Measurements from ENCODE around the gene COL28A1.

The COL28A1 gene

DNA sequence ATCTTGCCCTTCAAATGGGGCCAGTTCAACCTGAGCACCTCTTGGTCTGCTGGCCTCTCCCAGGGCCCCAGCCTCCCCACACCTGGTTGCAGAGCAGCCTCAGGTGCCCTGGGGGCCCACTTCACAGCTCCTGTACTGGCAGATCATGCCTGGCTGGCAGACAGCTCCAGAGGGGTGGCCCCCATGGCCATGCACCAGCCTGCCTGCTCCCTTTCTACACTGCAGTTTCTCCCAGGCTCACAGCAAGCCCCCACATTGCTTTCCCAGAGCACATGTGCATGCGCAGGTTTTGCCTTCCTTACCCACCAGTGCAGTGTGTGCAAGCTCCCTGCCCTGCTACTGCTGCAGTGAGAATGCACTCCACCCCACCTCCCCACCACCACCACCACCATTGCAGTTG, 21.2 kb upstream of the COL28A1 start:
- Histone ChIP-seq H3K4me3 (ENCODE audit: low read length) (no peak overlapping the region), H3K9me3 (ENCODE audit: control insufficient read depth, low read depth, low read length) (no peaks in the 10 kb centered on the region), H3K9ac (ENCODE audit: low read length) (no peak overlapping the region), H3K27ac (ENCODE audit: low read length) (no peak overlapping the region), H3K4me1 (ENCODE audit: control insufficient read depth, low read depth, low read length) (no peaks in the 10 kb centered on the region), H3K27me3 (ENCODE audit: control insufficient read depth, insufficient read depth, low read length) (no peaks in the 10 kb centered on the region), H3K36me3 (ENCODE audit: control insufficient read depth, low read depth, low read length) (no peaks in the 10 kb centered on the region)

DNA sequence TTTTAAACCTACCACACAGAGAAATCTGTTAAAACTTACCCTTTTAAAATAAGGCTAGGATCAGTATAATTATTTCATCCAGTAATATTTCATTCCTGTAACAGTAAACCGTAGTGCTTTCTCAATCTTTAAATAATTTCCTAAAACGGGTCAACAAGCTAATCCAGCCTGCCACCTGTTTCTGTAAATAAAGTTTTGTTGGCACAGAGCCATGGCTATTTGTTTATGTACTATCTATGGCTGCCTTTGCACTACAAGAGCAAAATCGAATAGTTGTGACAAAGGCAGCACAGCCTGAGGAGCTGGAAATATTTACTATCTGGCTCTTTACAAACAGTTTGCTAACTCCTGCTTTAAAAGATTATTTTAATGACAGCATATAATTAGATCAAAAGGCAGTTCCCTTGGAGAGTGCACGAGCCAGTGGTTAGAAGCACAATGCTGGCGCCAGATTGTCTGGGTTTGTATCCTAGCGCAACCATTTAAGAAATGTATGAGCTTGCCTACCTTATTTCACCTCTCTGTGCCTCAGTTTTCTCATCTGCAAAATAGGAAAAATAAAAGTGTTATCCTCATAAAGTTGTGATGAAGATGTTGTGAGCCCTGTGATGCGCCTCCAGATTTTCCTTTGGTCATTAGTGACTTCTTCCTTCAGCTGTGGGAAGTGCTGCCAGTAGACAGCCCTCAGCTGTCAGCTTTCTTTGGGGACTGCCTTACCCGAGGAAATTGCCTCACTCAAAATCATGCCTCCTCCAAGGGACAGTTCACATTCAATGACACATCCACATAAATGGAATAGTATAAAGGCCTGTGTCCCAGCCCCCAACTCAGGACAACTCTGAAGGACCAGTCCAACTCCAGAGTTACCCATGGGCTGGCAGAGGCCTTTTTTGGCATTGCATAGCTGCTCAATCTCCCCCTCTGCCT, 19.2 kb upstream of the COL28A1 start:
- H3K4me3 ChIP-seq (ENCODE audit: low read length) = no peak overlapping the region
- H3K27me3 ChIP-seq (ENCODE audit: control insufficient read depth, insufficient read depth, low read length) = no peaks in the 10 kb centered on the region
- H3K36me3 ChIP-seq (ENCODE audit: control insufficient read depth, low read depth, low read length) = no peaks in the 10 kb centered on the region
- H3K4me1 ChIP-seq (ENCODE audit: control insufficient read depth, low read depth, low read length) = no peaks in the 10 kb centered on the region
- H3K27ac ChIP-seq (ENCODE audit: low read length) = no peak overlapping the region
- no peaks in the 10 kb centered on the region for H3K9me3 ChIP-seq (ENCODE audit: control insufficient read depth, low read depth, low read length)
- H3K9ac ChIP-seq (ENCODE audit: low read length) = no peak overlapping the region

DNA sequence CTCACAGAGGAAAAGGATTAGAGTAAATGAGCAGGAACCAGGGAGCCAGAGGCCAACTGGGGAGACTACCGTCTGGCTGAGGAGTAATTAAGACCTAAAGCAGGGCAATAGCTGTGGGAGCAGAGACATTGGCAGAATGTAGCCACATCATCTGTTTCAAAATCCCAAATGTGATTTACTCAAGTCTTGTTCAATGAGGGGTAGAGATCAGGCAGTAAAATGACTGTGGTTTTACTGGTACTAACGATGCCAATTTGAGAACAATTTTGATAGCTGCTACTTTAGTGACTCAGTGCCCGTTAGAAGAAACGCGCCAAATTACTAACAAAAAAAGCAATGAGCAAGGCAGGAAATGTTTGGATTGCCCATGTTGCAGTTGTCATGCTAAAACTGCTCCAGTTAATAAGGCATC, 18.4 kb upstream of the COL28A1 start:
- H3K27ac ChIP-seq (ENCODE audit: low read length) = no peak overlapping the region

DNA sequence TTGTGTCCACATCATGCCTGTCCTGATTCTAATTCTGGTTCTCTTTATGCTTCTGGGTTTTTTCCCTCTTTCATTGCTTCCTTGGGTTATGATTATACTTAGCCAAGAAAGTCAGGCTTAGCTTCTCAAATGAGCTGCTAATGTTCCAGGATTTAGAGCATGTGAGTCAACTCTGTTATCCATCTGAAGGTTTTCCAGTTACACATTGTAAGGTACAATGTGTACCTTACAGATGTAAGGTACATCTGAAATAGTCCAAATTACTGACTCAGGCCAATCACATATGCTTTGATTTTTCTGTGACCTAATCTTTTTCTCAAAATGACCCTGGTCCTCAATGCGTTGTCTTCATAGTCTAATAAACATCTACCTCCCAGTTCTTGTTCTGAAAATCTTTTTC, 17.7 kb upstream of the COL28A1 start:
- H3K36me3 ChIP-seq (ENCODE audit: control insufficient read depth, low read depth, low read length) = no peaks in the 10 kb centered on the region
- H3K27ac ChIP-seq (ENCODE audit: low read length) = no peak overlapping the region
- H3K9me3 ChIP-seq (ENCODE audit: control insufficient read depth, low read depth, low read length) = no peaks in the 10 kb centered on the region
- H3K9ac ChIP-seq (ENCODE audit: low read length) = no peak overlapping the region
- H3K27me3 ChIP-seq (ENCODE audit: control insufficient read depth, insufficient read depth, low read length) = no peaks in the 10 kb centered on the region
- H3K4me3 ChIP-seq (ENCODE audit: low read length) = no peak overlapping the region
- no peaks in the 10 kb centered on the region for H3K4me1 ChIP-seq (ENCODE audit: control insufficient read depth, low read depth, low read length)

More for the DNA sequence above, 18.4 kb upstream of the COL28A1 start:
- Histone ChIP-seq H3K27me3 (ENCODE audit: control insufficient read depth, insufficient read depth, low read length) (no peaks in the 10 kb centered on the region), H3K9ac (ENCODE audit: low read length) (no peak overlapping the region), H3K36me3 (ENCODE audit: control insufficient read depth, low read depth, low read length) (no peaks in the 10 kb centered on the region), H3K9me3 (ENCODE audit: control insufficient read depth, low read depth, low read length) (no peaks in the 10 kb centered on the region), H3K4me1 (ENCODE audit: control insufficient read depth, low read depth, low read length) (no peaks in the 10 kb centered on the region), H3K4me3 (ENCODE audit: low read length) (no peak overlapping the region)

DNA sequence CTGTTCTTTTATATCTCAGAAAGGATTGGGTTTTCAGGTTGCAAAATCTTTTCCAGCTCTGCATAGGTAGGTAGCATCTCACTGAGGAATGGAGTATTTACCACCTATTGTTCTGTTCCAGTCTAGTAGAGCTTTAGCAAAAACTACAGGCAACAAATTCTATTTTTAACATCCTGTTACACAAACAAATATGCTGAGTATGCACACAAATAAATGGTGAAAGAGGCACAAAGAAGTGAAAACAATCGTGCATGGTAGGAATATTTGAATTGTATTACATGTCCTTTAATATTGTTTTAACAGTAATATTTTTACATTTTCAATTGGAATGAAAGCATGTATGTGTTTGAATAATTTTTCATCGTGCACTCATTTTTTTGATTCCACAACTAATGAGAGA, 16.5 kb upstream of the COL28A1 start:
- Histone ChIP-seq H3K9me3 (ENCODE audit: control insufficient read depth, low read depth, low read length) (no peaks in the 10 kb centered on the region), H3K9ac (ENCODE audit: low read length) (no peak overlapping the region), H3K4me3 (ENCODE audit: low read length) (no peak overlapping the region), H3K36me3 (ENCODE audit: control insufficient read depth, low read depth, low read length) (no peaks in the 10 kb centered on the region), H3K27ac (ENCODE audit: low read length) (no peak overlapping the region), H3K4me1 (ENCODE audit: control insufficient read depth, low read depth, low read length) (no peaks in the 10 kb centered on the region), H3K27me3 (ENCODE audit: control insufficient read depth, insufficient read depth, low read length) (no peaks in the 10 kb centered on the region)

DNA sequence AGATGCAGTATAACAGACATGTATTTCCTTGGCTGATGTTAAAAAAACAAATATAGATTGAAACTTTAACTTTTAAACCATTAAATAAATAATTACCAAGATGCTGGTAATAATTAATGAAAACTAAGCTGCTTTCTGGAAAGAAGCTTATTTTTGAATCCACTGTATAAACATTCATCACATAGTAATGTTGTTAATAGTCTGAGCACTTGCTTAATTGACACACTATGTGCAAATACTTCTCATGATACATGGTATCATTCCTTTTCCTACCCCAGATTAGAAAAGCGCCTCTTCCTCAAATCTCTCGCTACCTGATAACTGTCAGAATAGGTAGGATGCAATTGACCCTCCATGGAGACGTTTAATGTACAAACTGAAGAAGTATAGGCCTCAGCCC, 15.0 kb upstream of the COL28A1 start:
- Histone ChIP-seq H3K9me3 (ENCODE audit: control insufficient read depth, low read depth, low read length) (no peaks in the 10 kb centered on the region), H3K4me1 (ENCODE audit: control insufficient read depth, low read depth, low read length) (no peaks in the 10 kb centered on the region), H3K36me3 (ENCODE audit: control insufficient read depth, low read depth, low read length) (no peaks in the 10 kb centered on the region), H3K4me3 (ENCODE audit: low read length) (no peak overlapping the region), H3K9ac (ENCODE audit: low read length) (no peak overlapping the region), H3K27ac (ENCODE audit: low read length) (no peak overlapping the region), H3K27me3 (ENCODE audit: control insufficient read depth, insufficient read depth, low read length) (no peaks in the 10 kb centered on the region)

DNA sequence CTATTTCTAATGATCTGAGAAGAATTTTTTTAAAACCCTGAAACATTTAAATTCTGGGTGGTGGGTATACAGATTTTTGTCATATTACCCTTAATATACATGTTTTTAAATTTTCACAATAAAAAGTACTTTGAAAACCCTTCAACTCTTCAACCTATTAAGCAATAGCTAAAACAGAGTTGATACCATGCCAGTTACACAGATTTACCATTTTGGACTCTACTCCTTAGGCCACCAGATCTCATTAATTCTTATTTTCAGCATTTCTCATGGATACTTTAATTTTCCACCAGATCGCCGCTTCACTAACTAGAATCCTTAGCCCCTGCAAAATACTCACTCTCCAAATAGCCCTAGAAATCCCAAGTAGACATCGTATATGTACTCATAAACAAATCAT, 12.7 kb upstream of the COL28A1 start:
- Histone ChIP-seq H3K27me3 (ENCODE audit: control insufficient read depth, insufficient read depth, low read length) (no peaks in the 10 kb centered on the region), H3K27ac (ENCODE audit: low read length) (no peak overlapping the region), H3K36me3 (ENCODE audit: control insufficient read depth, low read depth, low read length) (no peaks in the 10 kb centered on the region), H3K4me3 (ENCODE audit: low read length) (no peak overlapping the region), H3K9ac (ENCODE audit: low read length) (no peak overlapping the region), H3K4me1 (ENCODE audit: control insufficient read depth, low read depth, low read length) (no peaks in the 10 kb centered on the region), H3K9me3 (ENCODE audit: control insufficient read depth, low read depth, low read length) (no peaks in the 10 kb centered on the region)

DNA sequence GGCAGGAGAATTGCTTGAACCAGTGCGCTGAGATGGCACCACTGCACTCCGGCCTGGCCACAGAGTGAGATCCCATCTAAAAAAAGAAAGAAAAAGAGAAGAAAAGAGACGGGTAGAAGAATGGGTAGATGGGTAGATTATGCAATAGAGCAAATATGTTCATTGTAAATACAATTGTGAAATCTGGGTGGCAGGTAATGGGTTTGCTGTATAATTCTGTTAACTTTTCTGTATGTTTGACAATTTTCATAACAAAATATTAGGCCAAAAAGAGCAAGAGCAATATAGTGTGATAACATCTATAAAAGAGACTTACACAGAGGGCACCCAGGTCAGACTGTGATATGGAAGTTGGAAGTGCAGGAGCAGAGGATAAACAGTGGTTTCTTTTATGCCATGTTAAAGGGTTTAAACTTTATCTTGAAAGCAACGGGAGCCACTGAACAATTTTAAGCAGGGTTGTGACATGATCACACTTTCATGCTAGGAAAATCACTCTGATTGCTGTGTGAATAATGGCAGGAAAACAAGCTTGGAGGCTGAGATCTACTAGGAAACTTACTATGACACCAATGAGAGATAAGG, 6.7 kb upstream of the COL28A1 start:
- Histone ChIP-seq H3K36me3 (ENCODE audit: control insufficient read depth, low read depth, low read length) (no peaks in the 10 kb centered on the region), H3K27ac (ENCODE audit: low read length) (no peak overlapping the region), H3K4me3 (ENCODE audit: low read length) (no peak overlapping the region), H3K27me3 (ENCODE audit: control insufficient read depth, insufficient read depth, low read length) (no peaks in the 10 kb centered on the region), H3K4me1 (ENCODE audit: control insufficient read depth, low read depth, low read length) (no peaks in the 10 kb centered on the region), H3K9me3 (ENCODE audit: control insufficient read depth, low read depth, low read length) (no peaks in the 10 kb centered on the region), H3K9ac (ENCODE audit: low read length) (no peak overlapping the region)

DNA sequence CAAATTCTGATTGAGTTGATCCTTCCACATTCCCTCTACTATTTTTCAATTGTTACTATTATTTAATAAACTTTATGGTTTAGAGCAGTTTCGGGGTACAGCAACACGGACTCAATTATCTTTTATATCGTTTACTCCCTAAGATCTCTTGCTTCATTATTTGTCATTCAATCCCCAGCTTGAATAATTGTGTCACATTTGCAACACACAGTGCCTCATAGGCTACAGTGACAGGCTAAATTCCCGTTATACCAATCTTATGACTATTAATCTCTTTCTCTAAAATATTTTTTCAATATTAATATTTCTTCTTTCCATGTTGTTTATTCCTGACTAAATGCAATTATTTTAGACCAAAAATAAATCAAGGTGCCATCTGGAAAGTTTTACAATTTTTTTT, 4.0 kb upstream of the COL28A1 start:
- Histone ChIP-seq H3K27me3 (ENCODE audit: control insufficient read depth, insufficient read depth, low read length) (no peaks in the 10 kb centered on the region), H3K9ac (ENCODE audit: low read length) (no peak overlapping the region), H3K9me3 (ENCODE audit: control insufficient read depth, low read depth, low read length) (no peaks in the 10 kb centered on the region), H3K36me3 (ENCODE audit: control insufficient read depth, low read depth, low read length) (no peaks in the 10 kb centered on the region), H3K27ac (ENCODE audit: low read length) (no peak overlapping the region), H3K4me1 (ENCODE audit: control insufficient read depth, low read depth, low read length) (no peaks in the 10 kb centered on the region), H3K4me3 (ENCODE audit: low read length) (no peak overlapping the region)

DNA sequence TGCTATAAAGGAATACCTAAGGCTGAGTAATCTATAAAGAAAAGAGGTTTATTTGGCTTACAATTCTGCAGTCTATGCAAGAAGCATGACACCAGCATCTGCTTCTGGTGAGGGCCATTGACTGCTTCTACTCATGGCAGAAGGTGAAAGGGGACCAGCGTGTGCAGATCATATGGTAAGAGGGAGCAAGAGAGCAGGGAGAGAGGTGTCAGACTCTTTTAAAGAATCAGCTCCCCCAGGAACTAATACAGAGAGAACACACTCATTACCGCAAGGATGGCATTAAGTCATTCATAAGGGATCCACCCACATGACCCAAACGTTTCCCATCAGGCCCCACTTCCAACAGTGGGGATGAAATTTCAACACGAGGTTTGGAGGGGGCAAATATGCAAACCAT, 3.5 kb upstream of the COL28A1 start:
- Histone ChIP-seq H3K9me3 (ENCODE audit: control insufficient read depth, low read depth, low read length) (no peaks in the 10 kb centered on the region), H3K9ac (ENCODE audit: low read length) (no peak overlapping the region), H3K4me3 (ENCODE audit: low read length) (no peak overlapping the region), H3K36me3 (ENCODE audit: control insufficient read depth, low read depth, low read length) (no peaks in the 10 kb centered on the region), H3K4me1 (ENCODE audit: control insufficient read depth, low read depth, low read length) (no peaks in the 10 kb centered on the region), H3K27ac (ENCODE audit: low read length) (no peak overlapping the region), H3K27me3 (ENCODE audit: control insufficient read depth, insufficient read depth, low read length) (no peaks in the 10 kb centered on the region)

DNA sequence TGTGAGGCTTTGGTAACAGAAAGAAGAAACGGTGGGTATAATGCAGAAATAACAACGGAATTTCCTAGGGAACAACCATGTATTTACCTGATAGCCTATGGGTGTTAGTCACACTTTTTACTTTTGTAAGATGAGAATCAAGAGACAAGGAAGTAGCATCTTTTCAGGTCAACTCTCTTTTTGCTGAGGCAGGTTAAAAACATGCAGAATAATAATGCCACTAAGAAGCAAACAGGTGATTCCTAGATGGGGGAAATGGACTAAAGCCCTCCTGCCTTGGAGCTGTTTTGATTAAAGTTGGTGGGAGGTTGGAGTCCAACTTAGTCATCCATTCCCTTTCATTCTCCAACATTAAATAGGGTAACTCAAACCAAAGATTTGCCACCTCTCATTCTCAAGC, 2.0 kb upstream of the COL28A1 start:
- H3K27ac ChIP-seq (ENCODE audit: low read length) = no peak overlapping the region
- H3K27me3 ChIP-seq (ENCODE audit: control insufficient read depth, insufficient read depth, low read length) = no peaks in the 10 kb centered on the region
- H3K4me3 ChIP-seq (ENCODE audit: low read length) = no peak overlapping the region
- H3K9me3 ChIP-seq (ENCODE audit: control insufficient read depth, low read depth, low read length) = no peaks in the 10 kb centered on the region
- H3K4me1 ChIP-seq (ENCODE audit: control insufficient read depth, low read depth, low read length) = no peaks in the 10 kb centered on the region
- no peaks in the 10 kb centered on the region for H3K36me3 ChIP-seq (ENCODE audit: control insufficient read depth, low read depth, low read length)
- H3K9ac ChIP-seq (ENCODE audit: low read length) = no peak overlapping the region

Data from iPS-18a (cell line).